GM23338 (cell line): Measurements from ENCODE around the gene C1QTNF4. TPM values are rescaled to one million over a fixed set of nuclear protein-coding genes. Genes with fewer than 3 reads are reported as not detected.

Experiments used
- ATAC-seq: fragments of 200-7000 bp; cut with Tn5 transposase; 3 replicates; pipeline ENCODE4 v1.9.1; 2020
- DNase-seq: peaks from one replicate; pipeline ENCODE4 v3.0.0-alpha.2; 2015; ENCODE audit warnings: low spot score
- H2AFZ ChIP-seq: fragments of 200-600 bp; sonication (generic); 2 replicates; pipeline ENCODE4 v1.8.0; 2016; ENCODE audit warnings: antibody characterized with exemption, mild to moderate bottlenecking, moderate library complexity
- H3F3A ChIP-seq: fragments of 200-600 bp; sonication (generic); replicated peaks from 2 replicates; pipeline ENCODE4 v1.8.0; 2017; ENCODE audit warnings: antibody characterized with exemption, mixed run types, low read depth
- H3K27ac ChIP-seq: fragments of 200-600 bp; sonication (generic); 2 replicates; pipeline ENCODE4 v1.6.1; 2016; ENCODE audit warnings: low read depth
- H3K27me3 ChIP-seq: fragments of 200-600 bp; sonication (generic); 2 replicates; pipeline ENCODE4 v1.8.0; 2016; ENCODE audit warnings: mild to moderate bottlenecking, mixed run types, moderate library complexity; ENCODE audit not compliant: insufficient read depth
- H3K36me3 ChIP-seq: fragments of 200-600 bp; sonication (generic); 2 replicates; pipeline ENCODE4 v1.8.0; 2016; ENCODE audit warnings: mild to moderate bottlenecking; ENCODE audit not compliant: insufficient read depth
- H3K4me1 ChIP-seq: fragments of 200-600 bp; sonication (generic); 2 replicates; pipeline ENCODE4 v1.8.0; 2016; ENCODE audit warnings: mild to moderate bottlenecking, moderate library complexity; ENCODE audit not compliant: insufficient read depth
- H3K4me2 ChIP-seq: fragments of 200-600 bp; sonication (generic); 2 replicates; pipeline ENCODE4 v1.7.1; 2017; ENCODE audit warnings: mixed run types
- H3K4me3 ChIP-seq: fragments of 200-600 bp; sonication (generic); 2 replicates; pipeline ENCODE4 v1.6.1; 2016; ENCODE audit warnings: mixed run types
- H3K79me2 ChIP-seq: fragments of 200-600 bp; sonication (generic); replicated peaks from 2 replicates; pipeline ENCODE4 v1.8.0; 2017; ENCODE audit warnings: mild to moderate bottlenecking; ENCODE audit not compliant: insufficient read depth
- H3K9me2 ChIP-seq: fragments of 200-600 bp; sonication (generic); 2 replicates; pipeline ENCODE4 v1.8.0; 2017; ENCODE audit not compliant: insufficient read depth
- H4K20me1 ChIP-seq: fragments of 200-600 bp; sonication (generic); replicated peaks from 2 replicates; pipeline ENCODE4 v1.8.0; 2017; ENCODE audit warnings: mild to moderate bottlenecking; ENCODE audit not compliant: insufficient read depth
- H3K27ac Mint-ChIP-seq: 2 replicates; pipeline ENCODE4 v1.8.0; 2020; ENCODE audit warnings: inconsistent platforms, mild to moderate bottlenecking, moderate library complexity, mixed read lengths
- H3K27me3 Mint-ChIP-seq: 3 replicates; pipeline ENCODE4 v1.8.0; 2022; ENCODE audit warnings: low read depth, mild to moderate bottlenecking, moderate library complexity, mixed read lengths, inconsistent platforms; ENCODE audit not compliant: insufficient read depth, poor library complexity
- H3K36me3 Mint-ChIP-seq: 3 replicates; pipeline ENCODE4 v1.8.0; 2021; ENCODE audit warnings: low read depth, mild to moderate bottlenecking, inconsistent platforms, moderate library complexity, mixed read lengths
- H3K4me1 Mint-ChIP-seq: 3 replicates; pipeline ENCODE4 v1.8.0; 2020; ENCODE audit warnings: mild to moderate bottlenecking, inconsistent platforms, mixed read lengths
- H3K4me3 Mint-ChIP-seq: 3 replicates; pipeline ENCODE4 v1.8.0; 2021; ENCODE audit warnings: moderate library complexity, mild to moderate bottlenecking, inconsistent platforms, mixed read lengths
- H3K9me3 Mint-ChIP-seq: 3 replicates; pipeline ENCODE4 v1.8.0; 2020; ENCODE audit warnings: moderate library complexity, mild to moderate bottlenecking, inconsistent platforms, mixed read lengths
- JUNB ChIP-seq: IDR thresholded peaks from one replicate; pipeline ENCODE4 v1.6.1; 2016; ENCODE audit warnings: antibody characterized with exemption; ENCODE audit not compliant: unreplicated experiment
- NANOG ChIP-seq: IDR thresholded peaks from 2 replicates; pipeline ENCODE4 v1.6.1; 2016; ENCODE audit warnings: antibody characterized with exemption, borderline replicate concordance
- polyA plus RNA-seq: library from polyadenylated mRNA; unstranded; fragments of >200 nt; fragmentation: Nextera tagmentation; extraction: Ambion mirVana; gene quantifications from 2 replicates; pipeline ENCODE4 v1.2.1, GENCODE V29; 2016
- total RNA-seq: library from RNA; depleted of rRNA; stranded (reverse); fragments of >200 nt; shearing (Covaris generic); gene quantifications from 2 replicates; pipeline ENCODE4 v1.2.3, GENCODE V29; 2014
- TF ChIP-seq, protein P1 (sequence below): IDR thresholded peaks from 2 replicates; pipeline ENCODE4 v1.6.1; 2016; ENCODE audit warnings: antibody characterized with exemption
- TF ChIP-seq, protein P2 (sequence below): fragments of 250-450 bp; sonication (Bioruptor Pico); IDR thresholded peaks from 2 replicates; pipeline ENCODE4 v1.5.0; 2020; ENCODE audit warnings: mild to moderate bottlenecking, moderate library complexity
- TF ChIP-seq, protein P3 (sequence below), 2 experiments: fragments of 200-600 bp in 1 of 2; sonication (generic) in 1 of 2; conservative IDR thresholded peaks; 2 replicates each; pipeline versions ENCODE4 v1.5.1 to v1.6.1; 2016 to 2017; ENCODE audit warnings: antibody characterized with exemption in 2 of 2, low read depth in 2 of 2, mild to moderate bottlenecking in 2 of 2, moderate library complexity in 1 of 2
- TF ChIP-seq, protein P4 (sequence below): IDR thresholded peaks from one replicate; pipeline ENCODE4 v1.6.1; 2018; ENCODE audit warnings: antibody characterized with exemption; ENCODE audit not compliant: unreplicated experiment

C1QTNF4 gene
- total and polyA plus RNA-seq, 2 experiments from 2014 or later = 5.2 to 6.6 TPM

DNA sequence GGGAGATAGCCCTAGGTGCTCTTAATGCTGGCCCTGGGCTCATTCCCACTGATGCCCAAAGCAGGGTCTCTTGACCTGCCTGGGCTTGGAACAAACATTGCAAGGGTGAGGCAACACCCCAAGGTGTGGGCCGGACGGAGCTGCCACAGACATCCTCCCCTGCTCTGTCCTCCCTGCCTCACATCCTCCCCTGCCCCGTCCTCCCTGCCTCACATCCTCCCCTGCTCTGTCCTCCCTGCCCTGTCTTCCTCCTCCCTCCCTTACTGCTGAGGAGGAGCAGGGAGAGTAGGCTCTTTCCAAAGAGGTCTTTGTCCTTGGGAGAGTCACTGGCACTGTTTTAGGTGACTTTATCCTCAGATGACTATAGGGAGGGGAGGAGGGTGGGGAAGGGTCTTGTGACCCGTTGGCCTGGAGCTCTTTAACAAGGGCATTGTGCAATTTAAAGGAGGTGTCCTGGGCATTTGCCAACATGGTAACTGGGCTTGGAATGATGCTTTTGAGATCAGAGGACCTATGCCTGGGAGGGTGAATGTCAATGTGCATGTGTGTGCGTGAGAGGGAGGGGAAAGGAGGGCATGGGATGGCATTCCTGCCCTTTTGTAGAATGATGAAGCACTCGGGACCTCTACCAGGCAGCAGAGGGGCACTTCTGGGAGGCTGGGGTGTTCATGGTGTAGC is 7.0 kb downstream of the C1QTNF4 start:
- H3K27ac Mint-ChIP-seq = no peak overlapping the region
- peaks cover 8% of the 10 kb centered on the region for H3K4me1 ChIP-seq
- no peak overlapping the region for H2AFZ ChIP-seq
- H3K36me3 ChIP-seq = peaks cover 6% of the 10 kb centered on the region; the same call in 1 of the 2 replicates
- H3K27me3 ChIP-seq = peaks cover 29% of the 10 kb centered on the region
- H3K9me2 ChIP-seq = 0 out of 2 replicates have a peak, but pooled peaks cover 6% of the 10 kb centered on the region
- H3K79me2 ChIP-seq = no peaks in the 10 kb centered on the region
- peaks cover 6% of the 10 kb centered on the region; the same call in 2 of the 3 replicates for H3K4me1 Mint-ChIP-seq
- H3K27me3 Mint-ChIP-seq = peaks cover 28% of the 10 kb centered on the region
- H3K4me3 ChIP-seq = no peak overlapping the region
- H3F3A ChIP-seq = no peaks in the 10 kb centered on the region
- no peak overlapping the region for H3K4me2 ChIP-seq
- H3K4me3 Mint-ChIP-seq = no peak overlapping the region
- no peaks in the 10 kb centered on the region for H3K9me3 Mint-ChIP-seq
- TF ChIP-seq, protein P1, sequence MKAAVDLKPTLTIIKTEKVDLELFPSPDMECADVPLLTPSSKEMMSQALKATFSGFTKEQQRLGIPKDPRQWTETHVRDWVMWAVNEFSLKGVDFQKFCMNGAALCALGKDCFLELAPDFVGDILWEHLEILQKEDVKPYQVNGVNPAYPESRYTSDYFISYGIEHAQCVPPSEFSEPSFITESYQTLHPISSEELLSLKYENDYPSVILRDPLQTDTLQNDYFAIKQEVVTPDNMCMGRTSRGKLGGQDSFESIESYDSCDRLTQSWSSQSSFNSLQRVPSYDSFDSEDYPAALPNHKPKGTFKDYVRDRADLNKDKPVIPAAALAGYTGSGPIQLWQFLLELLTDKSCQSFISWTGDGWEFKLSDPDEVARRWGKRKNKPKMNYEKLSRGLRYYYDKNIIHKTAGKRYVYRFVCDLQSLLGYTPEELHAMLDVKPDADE = no peak
- no peak for TF ChIP-seq NANOG
- no peaks in the 10 kb centered on the region; the same call in 1 of the 2 replicates for H4K20me1 ChIP-seq
- H3K36me3 Mint-ChIP-seq = peaks cover 33% of the 10 kb centered on the region
- no peak overlapping the region for H3K27ac ChIP-seq
- DNase-seq (no peak), ATAC-seq (no peak)

DNA sequence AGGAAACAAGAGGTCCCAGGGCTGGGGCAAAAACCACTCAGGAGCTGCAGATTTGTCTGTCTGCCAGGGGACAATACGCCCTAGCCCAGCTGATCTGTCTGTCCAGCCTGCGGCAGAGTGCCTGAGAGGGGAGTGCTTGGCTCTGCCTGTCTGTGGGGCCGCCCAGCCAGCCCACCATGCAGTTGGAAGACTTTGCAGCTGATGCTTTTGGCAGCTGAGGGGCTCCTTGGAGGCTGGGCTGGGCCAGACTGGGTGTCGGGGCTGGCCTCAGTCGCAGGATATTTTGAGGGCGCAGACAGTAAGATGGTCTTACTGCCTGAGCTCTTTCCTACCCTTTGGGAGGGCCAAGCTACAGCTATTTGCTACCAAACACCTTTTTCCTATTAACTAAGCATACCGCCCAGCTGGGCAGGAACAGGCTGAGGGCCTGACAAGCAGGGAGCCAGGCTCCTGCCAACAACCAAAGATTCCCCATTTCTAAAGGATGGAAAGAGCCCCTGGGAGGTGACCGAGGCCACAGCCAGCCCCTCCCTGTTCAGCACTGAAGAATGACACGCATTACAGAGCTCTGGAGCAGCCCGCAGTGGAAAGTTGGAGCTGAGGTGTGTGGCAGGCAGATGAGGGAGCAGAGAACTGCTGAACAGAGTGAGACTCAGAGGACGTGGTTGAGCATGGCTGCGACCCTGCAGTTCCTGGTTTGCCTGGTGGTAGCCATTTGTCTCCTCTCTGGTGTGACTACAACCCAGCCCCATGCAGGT is 7.9 kb downstream of the C1QTNF4 start, which contains the start of gene FAM180B:
Gene FAM180B (plus strand): TSS at position 581 of the 758 bp plus-strand sequence. CDS start 91 bp downstream, at position 672.
- DNase-seq = no peak
- H3K9me3 Mint-ChIP-seq = no peaks in the 10 kb centered on the region
- TF ChIP-seq, protein P2, sequence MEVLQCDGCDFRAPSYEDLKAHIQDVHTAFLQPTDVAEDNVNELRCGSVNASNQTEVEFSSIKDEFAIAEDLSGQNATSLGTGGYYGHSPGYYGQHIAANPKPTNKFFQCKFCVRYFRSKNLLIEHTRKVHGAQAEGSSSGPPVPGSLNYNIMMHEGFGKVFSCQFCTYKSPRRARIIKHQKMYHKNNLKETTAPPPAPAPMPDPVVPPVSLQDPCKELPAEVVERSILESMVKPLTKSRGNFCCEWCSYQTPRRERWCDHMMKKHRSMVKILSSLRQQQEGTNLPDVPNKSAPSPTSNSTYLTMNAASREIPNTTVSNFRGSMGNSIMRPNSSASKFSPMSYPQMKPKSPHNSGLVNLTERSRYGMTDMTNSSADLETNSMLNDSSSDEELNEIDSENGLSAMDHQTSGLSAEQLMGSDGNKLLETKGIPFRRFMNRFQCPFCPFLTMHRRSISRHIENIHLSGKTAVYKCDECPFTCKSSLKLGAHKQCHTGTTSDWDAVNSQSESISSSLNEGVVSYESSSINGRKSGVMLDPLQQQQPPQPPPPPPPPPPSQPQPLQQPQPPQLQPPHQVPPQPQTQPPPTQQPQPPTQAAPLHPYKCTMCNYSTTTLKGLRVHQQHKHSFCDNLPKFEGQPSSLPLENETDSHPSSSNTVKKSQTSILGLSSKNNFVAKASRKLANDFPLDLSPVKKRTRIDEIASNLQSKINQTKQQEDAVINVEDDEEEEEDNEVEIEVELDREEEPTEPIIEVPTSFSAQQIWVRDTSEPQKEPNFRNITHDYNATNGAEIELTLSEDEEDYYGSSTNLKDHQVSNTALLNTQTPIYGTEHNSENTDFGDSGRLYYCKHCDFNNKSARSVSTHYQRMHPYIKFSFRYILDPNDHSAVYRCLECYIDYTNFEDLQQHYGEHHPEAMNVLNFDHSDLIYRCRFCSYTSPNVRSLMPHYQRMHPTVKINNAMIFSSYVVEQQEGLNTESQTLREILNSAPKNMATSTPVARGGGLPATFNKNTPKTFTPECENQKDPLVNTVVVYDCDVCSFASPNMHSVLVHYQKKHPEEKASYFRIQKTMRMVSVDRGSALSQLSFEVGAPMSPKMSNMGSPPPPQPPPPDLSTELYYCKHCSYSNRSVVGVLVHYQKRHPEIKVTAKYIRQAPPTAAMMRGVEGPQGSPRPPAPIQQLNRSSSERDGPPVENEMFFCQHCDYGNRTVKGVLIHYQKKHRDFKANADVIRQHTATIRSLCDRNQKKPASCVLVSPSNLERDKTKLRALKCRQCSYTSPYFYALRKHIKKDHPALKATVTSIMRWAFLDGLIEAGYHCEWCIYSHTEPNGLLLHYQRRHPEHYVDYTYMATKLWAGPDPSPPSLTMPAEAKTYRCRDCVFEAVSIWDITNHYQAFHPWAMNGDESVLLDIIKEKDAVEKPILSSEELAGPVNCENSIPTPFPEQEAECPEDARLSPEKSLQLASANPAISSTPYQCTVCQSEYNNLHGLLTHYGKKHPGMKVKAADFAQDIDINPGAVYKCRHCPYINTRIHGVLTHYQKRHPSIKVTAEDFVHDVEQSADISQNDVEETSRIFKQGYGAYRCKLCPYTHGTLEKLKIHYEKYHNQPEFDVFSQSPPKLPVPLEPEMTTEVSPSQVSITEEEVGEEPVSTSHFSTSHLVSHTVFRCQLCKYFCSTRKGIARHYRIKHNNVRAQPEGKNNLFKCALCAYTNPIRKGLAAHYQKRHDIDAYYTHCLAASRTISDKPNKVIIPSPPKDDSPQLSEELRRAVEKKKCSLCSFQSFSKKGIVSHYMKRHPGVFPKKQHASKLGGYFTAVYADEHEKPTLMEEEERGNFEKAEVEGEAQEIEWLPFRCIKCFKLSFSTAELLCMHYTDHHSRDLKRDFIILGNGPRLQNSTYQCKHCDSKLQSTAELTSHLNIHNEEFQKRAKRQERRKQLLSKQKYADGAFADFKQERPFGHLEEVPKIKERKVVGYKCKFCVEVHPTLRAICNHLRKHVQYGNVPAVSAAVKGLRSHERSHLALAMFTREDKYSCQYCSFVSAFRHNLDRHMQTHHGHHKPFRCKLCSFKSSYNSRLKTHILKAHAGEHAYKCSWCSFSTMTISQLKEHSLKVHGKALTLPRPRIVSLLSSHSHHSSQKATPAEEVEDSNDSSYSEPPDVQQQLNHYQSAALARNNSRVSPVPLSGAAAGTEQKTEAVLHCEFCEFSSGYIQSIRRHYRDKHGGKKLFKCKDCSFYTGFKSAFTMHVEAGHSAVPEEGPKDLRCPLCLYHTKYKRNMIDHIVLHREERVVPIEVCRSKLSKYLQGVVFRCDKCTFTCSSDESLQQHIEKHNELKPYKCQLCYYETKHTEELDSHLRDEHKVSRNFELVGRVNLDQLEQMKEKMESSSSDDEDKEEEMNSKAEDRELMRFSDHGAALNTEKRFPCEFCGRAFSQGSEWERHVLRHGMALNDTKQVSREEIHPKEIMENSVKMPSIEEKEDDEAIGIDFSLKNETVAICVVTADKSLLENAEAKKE (CRISPR knock-in tag) = no peak
- TF ChIP-seq, protein P3, sequence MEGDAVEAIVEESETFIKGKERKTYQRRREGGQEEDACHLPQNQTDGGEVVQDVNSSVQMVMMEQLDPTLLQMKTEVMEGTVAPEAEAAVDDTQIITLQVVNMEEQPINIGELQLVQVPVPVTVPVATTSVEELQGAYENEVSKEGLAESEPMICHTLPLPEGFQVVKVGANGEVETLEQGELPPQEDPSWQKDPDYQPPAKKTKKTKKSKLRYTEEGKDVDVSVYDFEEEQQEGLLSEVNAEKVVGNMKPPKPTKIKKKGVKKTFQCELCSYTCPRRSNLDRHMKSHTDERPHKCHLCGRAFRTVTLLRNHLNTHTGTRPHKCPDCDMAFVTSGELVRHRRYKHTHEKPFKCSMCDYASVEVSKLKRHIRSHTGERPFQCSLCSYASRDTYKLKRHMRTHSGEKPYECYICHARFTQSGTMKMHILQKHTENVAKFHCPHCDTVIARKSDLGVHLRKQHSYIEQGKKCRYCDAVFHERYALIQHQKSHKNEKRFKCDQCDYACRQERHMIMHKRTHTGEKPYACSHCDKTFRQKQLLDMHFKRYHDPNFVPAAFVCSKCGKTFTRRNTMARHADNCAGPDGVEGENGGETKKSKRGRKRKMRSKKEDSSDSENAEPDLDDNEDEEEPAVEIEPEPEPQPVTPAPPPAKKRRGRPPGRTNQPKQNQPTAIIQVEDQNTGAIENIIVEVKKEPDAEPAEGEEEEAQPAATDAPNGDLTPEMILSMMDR (conservative IDR thresholded peaks at IDR 0.05; ENCODE audit: low read depth in 2 of 2) = no peak
- TF ChIP-seq, protein P4, sequence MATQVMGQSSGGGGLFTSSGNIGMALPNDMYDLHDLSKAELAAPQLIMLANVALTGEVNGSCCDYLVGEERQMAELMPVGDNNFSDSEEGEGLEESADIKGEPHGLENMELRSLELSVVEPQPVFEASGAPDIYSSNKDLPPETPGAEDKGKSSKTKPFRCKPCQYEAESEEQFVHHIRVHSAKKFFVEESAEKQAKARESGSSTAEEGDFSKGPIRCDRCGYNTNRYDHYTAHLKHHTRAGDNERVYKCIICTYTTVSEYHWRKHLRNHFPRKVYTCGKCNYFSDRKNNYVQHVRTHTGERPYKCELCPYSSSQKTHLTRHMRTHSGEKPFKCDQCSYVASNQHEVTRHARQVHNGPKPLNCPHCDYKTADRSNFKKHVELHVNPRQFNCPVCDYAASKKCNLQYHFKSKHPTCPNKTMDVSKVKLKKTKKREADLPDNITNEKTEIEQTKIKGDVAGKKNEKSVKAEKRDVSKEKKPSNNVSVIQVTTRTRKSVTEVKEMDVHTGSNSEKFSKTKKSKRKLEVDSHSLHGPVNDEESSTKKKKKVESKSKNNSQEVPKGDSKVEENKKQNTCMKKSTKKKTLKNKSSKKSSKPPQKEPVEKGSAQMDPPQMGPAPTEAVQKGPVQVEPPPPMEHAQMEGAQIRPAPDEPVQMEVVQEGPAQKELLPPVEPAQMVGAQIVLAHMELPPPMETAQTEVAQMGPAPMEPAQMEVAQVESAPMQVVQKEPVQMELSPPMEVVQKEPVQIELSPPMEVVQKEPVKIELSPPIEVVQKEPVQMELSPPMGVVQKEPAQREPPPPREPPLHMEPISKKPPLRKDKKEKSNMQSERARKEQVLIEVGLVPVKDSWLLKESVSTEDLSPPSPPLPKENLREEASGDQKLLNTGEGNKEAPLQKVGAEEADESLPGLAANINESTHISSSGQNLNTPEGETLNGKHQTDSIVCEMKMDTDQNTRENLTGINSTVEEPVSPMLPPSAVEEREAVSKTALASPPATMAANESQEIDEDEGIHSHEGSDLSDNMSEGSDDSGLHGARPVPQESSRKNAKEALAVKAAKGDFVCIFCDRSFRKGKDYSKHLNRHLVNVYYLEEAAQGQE = no peak
- TF ChIP-seq JUNB = no peak

More for the DNA sequence above, 7.9 kb downstream of the C1QTNF4 start, which contains the start of gene FAM180B:
- peaks cover 21% of the 10 kb centered on the region for H3K27me3 Mint-ChIP-seq
- Histone ChIP-seq H3K36me3 (peaks cover 14% of the 10 kb centered on the region), H3F3A (0 out of 2 replicates have a peak, but pooled peaks cover 3% of the 10 kb centered on the region), H3K27me3 (peaks cover 20% of the 10 kb centered on the region), H3K4me3 (no peak within 1 kb of the TSS), H4K20me1 (peaks cover 3% of the 10 kb centered on the region; the same call in 1 of the 2 replicates), H3K9me2 (0 out of 2 replicates have a peak, but pooled peaks cover 6% of the 10 kb centered on the region), H3K4me1 (no peaks in the 10 kb centered on the region), H2AFZ (no peak within 1 kb of the TSS), H3K79me2 (no peaks in the 10 kb centered on the region), H3K27ac (no peak within 1 kb of the TSS), H3K4me2 (no peak within 1 kb of the TSS)
- ATAC-seq = no peak
- no peak within 1 kb of the TSS for H3K27ac Mint-ChIP-seq
- H3K4me3 Mint-ChIP-seq = no peak within 1 kb of the TSS
- no peaks in the 10 kb centered on the region; the same call in 2 of the 3 replicates for H3K4me1 Mint-ChIP-seq
- H3K36me3 Mint-ChIP-seq = peaks cover 42% of the 10 kb centered on the region
